WERI-Rb-1 (cell line): ENCODE measurements around the gene HAS3.

Experiments
- DNase-seq: peaks from one replicate; pipeline ENCODE4 v3.0.0-alpha.2; 2020
- H3K27ac ChIP-seq: fragments of 250-450 bp; sonication (Bioruptor Pico); 2 replicates; pipeline ENCODE4 v1.5.1; 2020; ENCODE audit warnings: mild to moderate bottlenecking, moderate library complexity
- H3K27me3 ChIP-seq: fragments of 250-450 bp; sonication (Bioruptor Pico); 2 replicates; pipeline ENCODE4 v1.5.1; 2021; ENCODE audit warnings: mild to moderate bottlenecking, low read depth, moderate library complexity; ENCODE audit not compliant: insufficient read depth, severe bottlenecking
- H3K36me3 ChIP-seq: fragments of 250-450 bp; sonication (Bioruptor Pico); 2 replicates; pipeline ENCODE4 v1.5.1; 2020; ENCODE audit warnings: mild to moderate bottlenecking, moderate library complexity
- H3K4me3 ChIP-seq: 2 replicates; pipeline ENCODE4 v1.5.1; 2011; ENCODE audit warnings: low read depth, mild to moderate bottlenecking, control low read depth, low read length
- H3K9me3 ChIP-seq: fragments of 250-450 bp; sonication (Bioruptor Pico); 2 replicates; pipeline ENCODE4 v1.5.1; 2021; ENCODE audit warnings: mild to moderate bottlenecking, moderate library complexity; ENCODE audit not compliant: severe bottlenecking
- TF ChIP-seq, protein P1 (sequence below): IDR thresholded peaks from 2 replicates; pipeline ENCODE4 v1.5.1; 2011; ENCODE audit warnings: low read depth, mild to moderate bottlenecking, control low read depth, inconsistent platforms, low read length

Gene HAS3

GRCh38 chr16:69064124-69064763 is 41.2 kb upstream of the HAS3 start:
- no peak overlapping the region for H3K27ac ChIP-seq

GRCh38 chr16:69064764-69065313 is 40.6 kb upstream of the HAS3 start:
- no peaks in the 10 kb centered on the region for H3K36me3 ChIP-seq
- TF ChIP-seq, protein P1, sequence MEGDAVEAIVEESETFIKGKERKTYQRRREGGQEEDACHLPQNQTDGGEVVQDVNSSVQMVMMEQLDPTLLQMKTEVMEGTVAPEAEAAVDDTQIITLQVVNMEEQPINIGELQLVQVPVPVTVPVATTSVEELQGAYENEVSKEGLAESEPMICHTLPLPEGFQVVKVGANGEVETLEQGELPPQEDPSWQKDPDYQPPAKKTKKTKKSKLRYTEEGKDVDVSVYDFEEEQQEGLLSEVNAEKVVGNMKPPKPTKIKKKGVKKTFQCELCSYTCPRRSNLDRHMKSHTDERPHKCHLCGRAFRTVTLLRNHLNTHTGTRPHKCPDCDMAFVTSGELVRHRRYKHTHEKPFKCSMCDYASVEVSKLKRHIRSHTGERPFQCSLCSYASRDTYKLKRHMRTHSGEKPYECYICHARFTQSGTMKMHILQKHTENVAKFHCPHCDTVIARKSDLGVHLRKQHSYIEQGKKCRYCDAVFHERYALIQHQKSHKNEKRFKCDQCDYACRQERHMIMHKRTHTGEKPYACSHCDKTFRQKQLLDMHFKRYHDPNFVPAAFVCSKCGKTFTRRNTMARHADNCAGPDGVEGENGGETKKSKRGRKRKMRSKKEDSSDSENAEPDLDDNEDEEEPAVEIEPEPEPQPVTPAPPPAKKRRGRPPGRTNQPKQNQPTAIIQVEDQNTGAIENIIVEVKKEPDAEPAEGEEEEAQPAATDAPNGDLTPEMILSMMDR = no peak
- no peak for DNase-seq
- no peak overlapping the region for H3K27ac ChIP-seq
- no peaks in the 10 kb centered on the region for H3K9me3 ChIP-seq
- no peak overlapping the region for H3K4me3 ChIP-seq
- H3K27me3 ChIP-seq = no peaks in the 10 kb centered on the region

More at GRCh38 chr16:69064124-69064763, 41.2 kb upstream of the HAS3 start:
- no peak overlapping the region for H3K4me3 ChIP-seq
- DNase-seq = no peak
- TF ChIP-seq, protein P1 = no peak
- no peaks in the 10 kb centered on the region for H3K9me3 ChIP-seq
- H3K27me3 ChIP-seq = no peaks in the 10 kb centered on the region
- H3K36me3 ChIP-seq = no peaks in the 10 kb centered on the region

DNA sequence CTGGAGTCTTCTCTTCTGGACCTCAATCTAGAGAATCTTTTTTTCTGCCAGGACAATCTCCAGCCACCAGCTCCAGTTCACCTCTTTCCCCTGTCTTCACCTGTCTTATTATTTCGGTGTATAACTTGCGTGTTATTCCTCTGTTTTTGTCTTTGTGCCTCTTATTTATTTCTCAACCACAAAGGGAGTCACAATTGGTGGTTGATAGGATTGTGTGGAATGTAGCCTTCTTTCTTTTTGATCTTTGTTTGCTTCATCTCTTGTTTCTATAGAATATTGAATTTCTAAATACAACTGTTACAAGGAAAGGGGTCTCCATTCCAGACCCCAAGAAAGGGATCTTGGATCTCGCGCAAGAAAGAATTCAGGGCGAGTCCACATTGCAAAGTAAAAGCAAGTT is 35.9 kb upstream of the HAS3 start:
- TF ChIP-seq, protein P1 = no peak
- DNase-seq = no peak
- H3K27me3 ChIP-seq = no peaks in the 10 kb centered on the region
- no peaks in the 10 kb centered on the region for H3K9me3 ChIP-seq
- H3K36me3 ChIP-seq = no peaks in the 10 kb centered on the region
- H3K4me3 ChIP-seq = no peak overlapping the region
- H3K27ac ChIP-seq = no peak overlapping the region

DNA sequence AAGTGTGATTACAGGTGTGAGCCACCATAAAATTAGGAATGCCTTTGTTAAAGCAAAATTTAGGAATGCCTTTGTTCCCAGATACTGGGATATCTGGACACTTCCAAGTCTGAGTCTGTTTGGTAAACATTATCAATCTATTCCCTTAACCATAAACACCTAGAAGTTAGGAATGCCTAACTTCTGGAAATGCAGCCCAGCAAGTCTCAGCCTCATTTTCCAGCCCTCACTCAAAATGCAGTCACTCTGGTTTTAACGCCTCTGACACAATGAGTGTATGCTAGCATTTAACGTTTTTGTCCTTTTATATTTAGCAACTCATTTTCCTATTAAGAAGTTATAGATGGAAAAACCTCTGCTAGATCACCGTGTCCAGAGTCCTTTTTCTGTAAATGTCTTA is 34.4 kb upstream of the HAS3 start:
- no peak overlapping the region for H3K4me3 ChIP-seq
- TF ChIP-seq, protein P1 = no peak
- no peaks in the 10 kb centered on the region for H3K36me3 ChIP-seq
- DNase-seq = no peak
- no peaks in the 10 kb centered on the region for H3K9me3 ChIP-seq
- no peak overlapping the region for H3K27ac ChIP-seq
- H3K27me3 ChIP-seq = no peaks in the 10 kb centered on the region

GRCh38 chr16:69072640-69072974 is 32.8 kb upstream of the HAS3 start:
- no peak overlapping the region for H3K4me3 ChIP-seq
- no peak overlapping the region for H3K27ac ChIP-seq

More at GRCh38 chr16:69072640-69072974, 32.8 kb upstream of the HAS3 start:
- H3K36me3 ChIP-seq = no peaks in the 10 kb centered on the region
- no peak for DNase-seq
- H3K9me3 ChIP-seq = no peaks in the 10 kb centered on the region
- TF ChIP-seq, protein P1 = no peak
- no peaks in the 10 kb centered on the region for H3K27me3 ChIP-seq
